ENCODE results near the gene FBXL3.
"Not testable (repeated sequence)": the region's sequence is repeated elsewhere in the genome, so short reads cannot be mapped to it uniquely, and the experiment has no call there.

Gene FBXL3

DNA sequence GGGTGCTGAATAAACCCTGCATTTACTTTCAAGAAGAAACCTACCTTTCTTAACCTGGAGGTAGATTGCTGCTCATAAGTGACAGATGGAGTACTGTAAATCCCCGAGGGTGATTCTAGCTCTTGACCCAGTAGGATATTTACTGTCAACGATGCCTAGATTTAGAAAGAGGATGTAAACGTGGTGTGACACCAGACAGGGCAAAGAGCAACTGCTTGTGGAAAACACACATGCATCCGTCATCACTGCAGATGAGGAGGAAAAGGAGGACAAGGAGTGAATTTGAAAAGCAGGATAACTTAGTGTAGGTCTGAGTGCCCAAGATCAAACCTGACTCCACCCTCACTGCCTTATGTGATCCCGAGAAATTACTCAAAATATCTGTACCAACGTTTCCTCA lies 44.9 kb downstream of the FBXL3 start:
- DNase-seq, result no peak

DNA sequence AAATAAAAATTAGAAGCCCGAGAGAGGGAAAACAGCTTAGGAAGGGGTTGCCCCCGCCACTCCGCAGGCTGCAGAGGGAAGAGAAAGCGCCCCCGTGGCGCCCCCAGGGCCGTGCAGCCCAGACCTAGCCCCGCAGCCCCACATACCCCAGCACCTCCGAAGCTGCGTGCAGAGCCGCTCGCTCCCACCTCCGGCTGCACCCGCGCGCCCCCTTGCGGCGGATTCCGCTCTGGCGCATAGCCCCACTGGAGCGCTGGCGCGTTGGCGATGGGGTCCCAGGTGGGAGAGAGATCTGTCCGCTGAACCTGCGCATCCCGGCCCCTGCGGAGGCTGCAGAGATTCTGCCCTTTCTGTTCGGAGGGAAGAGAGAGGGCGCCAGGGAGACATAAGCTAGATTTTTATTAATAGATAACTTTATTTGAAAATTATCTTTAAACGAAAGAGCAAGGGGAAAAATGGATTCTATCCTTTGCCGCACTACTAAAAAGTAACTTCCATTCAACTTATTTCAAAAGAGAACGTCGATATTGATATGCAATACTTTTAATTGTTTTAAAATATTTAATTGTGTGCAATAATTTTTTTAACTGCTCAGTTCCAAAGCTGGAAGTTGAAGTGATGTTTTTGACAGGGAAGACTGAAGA lies 46.8 kb downstream of the FBXL3 start:
- peak in 1 of 2 experiments; percentile 15 for DNase-seq

DNA sequence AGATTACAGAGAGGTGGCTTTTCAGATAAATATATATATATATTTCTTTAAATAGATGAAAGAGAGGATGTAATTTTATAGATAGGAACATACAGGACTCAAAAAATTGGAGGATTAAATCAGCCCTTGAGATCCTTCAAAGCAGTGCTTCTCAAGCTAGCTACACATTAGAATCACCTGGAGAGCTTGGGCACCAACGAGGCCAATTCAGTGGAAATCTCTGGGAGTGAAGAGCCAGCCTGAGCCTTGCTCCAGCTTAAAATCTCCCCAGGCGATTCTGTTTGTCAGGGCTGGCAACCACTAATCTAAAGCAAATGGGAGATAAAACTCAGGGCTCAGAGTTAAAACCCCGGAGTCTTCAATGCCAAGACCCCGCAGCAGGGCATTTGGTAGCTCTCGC lies 50.0 kb downstream of the FBXL3 start:
- DNase-seq, result no peak

DNA sequence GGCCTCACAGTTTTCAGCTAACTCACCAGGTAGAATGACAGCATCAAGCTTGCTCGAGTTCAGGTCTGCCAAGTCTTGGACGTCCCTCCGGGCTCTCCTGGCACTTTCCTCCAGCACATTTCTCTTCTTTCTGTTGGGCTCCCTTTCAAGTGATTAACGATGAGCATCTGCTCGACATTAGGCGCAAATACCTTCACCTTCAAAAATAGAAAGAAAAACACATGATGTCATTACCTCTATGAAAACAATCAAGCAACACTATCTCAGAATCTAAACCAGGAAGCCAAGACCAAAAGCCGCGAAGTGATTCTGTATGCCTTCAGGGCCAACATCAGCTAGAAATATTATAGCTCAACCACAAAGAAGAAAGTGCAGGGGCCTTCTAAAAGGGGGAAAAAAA lies 50.5 kb downstream of the FBXL3 start:
- peak in 1 of 2 experiments; percentile 66 for DNase-seq

DNA sequence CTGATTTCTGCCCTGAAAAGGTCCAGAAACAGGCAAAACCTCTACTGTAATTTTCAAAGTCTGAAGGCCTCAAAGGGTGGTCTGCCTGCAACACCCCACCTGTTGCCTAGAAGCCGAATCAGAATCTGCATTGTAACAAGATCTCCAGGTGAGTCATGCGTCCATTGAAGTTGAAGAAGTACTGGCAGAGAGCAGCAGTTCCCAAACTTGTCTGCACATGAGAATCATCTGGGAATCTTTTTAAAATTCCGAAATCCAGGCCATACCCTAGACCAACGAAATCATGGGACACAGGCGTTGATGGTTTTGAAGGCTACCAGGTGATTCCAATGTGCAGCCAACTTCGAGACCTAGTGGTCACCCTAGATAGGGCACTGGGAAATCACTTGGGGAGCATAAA lies 51.1 kb downstream of the FBXL3 start:
- no peak for DNase-seq

DNA sequence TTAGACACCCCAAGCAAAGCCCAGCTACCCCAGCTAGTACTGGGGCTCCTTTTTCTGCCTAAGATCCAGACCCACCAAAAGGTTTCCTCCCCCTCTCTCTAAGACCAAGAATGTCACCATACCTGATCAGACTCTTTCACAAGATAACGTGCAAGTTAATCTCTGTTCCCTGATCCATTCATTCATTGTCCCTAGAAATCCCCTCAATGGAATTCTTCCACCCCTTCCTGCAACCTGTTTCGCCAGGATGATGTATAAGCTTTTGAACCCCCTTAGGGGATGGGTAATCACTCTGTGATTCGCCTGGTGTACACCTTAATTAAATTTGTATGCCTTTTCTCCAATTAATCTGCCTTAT lies 52.4 kb downstream of the FBXL3 start:
- DNase-seq, result no peak

- DNase-seq, result no peak
Observed at GRCh38 chr13:76973920-76974617, 52.9 kb downstream of the FBXL3 start.

- DNase-seq, result no peak
Observed at GRCh38 chr13:76971851-76972829, 54.8 kb downstream of the FBXL3 start.

- DNase-seq, result no peak
Observed at GRCh38 chr13:76971215-76971614, 55.7 kb downstream of the FBXL3 start.

DNA sequence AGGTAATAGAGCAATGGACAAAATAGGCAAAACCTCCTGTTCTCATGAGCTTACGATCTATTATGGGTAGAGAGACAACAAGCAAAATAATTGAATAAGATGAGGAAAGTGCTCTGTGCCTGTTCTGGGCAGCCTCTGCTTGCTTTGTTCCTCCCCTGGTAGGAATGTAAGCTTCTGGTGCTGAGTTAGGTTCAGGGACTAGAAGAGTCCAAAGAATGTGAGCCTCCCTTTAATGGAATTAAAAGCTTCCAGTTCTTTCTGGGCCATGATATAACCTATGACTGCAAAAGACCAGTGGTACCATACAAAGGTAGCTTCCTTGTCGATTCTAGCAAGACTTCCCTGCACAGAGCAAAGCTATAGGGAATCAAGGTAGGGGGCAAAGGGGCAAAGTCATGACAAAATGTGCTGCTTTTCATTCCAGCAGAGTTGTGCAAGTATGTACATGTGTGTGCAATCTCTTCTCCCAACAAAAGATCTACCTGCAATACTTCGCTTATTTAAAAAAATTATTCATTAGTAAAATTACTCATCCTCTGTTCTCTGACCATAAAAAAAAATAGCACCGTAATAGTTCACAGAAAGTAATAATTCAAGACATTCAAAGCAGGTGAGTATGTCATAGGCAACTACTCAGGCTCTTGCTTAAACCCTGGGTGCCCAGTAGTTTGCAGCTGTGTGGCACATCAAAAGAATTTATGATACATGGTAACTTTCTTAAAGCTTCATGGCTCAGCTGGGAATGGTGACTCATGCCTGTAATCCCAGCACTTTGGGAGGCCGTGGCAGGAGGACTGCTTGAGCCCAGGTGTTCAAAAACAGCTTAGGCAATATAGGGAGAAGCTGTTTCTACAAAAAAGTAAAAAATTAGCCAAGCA lies 57.2 kb downstream of the FBXL3 start:
- no peak for DNase-seq

DNA sequence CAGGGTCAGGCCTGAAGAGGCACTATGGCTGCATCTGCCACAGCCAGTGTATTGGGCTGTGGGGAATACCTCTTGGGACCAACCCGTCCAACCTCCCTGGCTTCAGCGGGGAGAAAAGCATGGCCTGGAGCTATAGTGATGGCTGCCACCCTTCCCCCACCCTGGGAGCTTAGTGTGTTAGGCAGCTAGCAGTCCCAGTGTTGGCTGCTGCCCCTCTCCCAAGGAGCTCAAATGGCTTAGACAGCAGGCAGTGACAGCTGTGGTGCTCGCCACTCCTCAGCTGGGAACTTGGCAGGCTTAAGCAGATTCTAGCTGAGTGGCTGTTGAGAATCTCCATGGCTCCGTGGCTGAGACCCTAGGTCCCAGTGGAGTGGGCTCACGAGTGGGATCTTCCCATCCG lies 58.9 kb downstream of the FBXL3 start:
- peak in 1 of 2 experiments; percentile 69 for DNase-seq

DNA sequence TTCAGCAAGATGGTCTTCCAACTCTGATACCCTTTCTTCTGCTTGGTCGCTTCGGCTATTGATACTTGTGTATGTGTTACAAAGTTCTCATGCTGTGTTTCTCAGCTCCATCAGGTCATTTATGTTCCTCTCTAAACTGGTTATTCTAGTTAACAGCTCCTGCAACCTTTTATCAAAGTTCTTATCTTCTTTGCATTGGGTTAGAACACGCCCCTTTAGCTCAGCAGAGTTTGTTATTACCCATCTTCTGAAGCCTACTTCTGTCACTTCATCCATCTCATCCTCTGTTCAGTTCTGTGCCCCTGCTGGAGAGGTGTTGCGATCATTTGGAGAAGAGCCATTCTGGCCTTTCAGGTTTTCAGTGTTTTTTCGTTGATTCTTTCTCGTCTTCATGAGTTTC lies 59.9 kb downstream of the FBXL3 start:
- DNase-seq, result no peak

- DNase-seq, result peak in 1 of 2 experiments; percentile 25
Observed at GRCh38 chr13:76965759-76966421, 61.1 kb downstream of the FBXL3 start.

DNA sequence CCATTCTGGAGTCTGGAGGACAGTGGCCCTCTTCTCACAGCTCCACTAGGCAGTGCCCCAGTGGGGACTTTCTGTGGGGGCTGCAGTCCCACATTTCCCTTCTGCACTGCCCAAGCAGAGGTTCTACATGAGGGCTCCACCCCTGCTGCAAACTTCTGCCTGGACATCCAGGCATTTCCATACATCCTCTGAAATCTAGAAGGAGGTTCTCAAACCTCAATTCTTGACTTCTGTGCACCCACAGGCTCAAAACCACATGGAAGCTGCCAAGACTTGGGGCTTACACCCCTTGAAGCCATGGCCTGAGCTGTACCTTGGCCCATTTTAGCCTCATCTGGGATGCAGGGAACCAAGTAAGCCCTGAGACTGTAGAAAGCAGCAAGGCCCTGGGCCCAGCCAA lies 67.2 kb downstream of the FBXL3 start:
- not testable (repeated sequence) for DNase-seq

DNA sequence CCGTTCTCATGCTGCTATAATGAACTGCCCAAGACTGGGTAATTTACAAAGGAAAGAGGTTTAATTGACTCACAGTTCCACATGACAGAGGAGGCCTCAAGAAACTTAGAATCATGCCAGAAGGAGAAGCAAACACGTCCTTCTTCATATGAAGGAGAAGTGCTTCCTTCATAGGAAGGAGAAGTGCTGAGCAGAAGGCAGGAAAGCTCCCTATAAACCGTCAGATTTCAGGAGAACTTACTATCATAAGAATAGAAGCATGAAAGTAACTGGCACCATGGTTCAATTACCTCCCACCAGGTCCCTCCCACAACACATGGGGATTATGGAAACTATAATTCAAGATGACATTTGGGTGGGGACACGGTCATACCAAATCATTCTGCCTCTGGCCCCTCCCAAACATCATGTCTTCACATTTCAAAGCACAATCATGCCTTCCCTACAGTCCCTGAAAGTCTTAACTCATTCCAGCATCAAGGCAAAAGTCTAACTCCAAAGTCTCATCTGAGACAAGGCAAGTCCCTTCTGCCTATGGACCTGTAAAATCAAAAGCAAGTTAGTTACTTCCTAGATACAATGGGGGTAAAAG lies 68.0 kb downstream of the FBXL3 start:
- no peak for DNase-seq

GRCh38 chr13:76955661-76956060 lies 71.3 kb downstream of the FBXL3 start:
- DNase-seq, result no peak

All from NCI-H446 (cell line).